Skeletal muscle tissue (tissue), 4 donors: Measurements from ENCODE around the gene TUBA4A. TPM values are rescaled to one million over a fixed set of nuclear protein-coding genes. Genes with fewer than 3 reads are reported as not detected.

Experiments
- H3K27ac ChIP-seq: one replicate; pipeline ENCODE4 v1.7.0; 2013; ENCODE audit warnings: mild to moderate bottlenecking, low read depth, low read length, inconsistent platforms
- H3K27me3 ChIP-seq, 3 donors: one replicate each; pipeline ENCODE4 v1.7.0; 2013; ENCODE audit warnings: low read length in 3 of 3; ENCODE audit not compliant: control insufficient read depth in 3 of 3, insufficient read depth in 3 of 3
- H3K36me3 ChIP-seq, 3 donors: one replicate each; pipeline ENCODE4 v1.7.0; 2013; ENCODE audit warnings: low read length in 3 of 3; ENCODE audit not compliant: control insufficient read depth in 3 of 3, insufficient read depth in 3 of 3
- H3K4me1 ChIP-seq, 3 donors: one replicate each; pipeline ENCODE4 v1.7.0; 2013; ENCODE audit warnings: low read length in 3 of 3, mild to moderate bottlenecking in 3 of 3; ENCODE audit not compliant: control insufficient read depth in 3 of 3, insufficient read depth in 3 of 3
- H3K4me3 ChIP-seq, 3 donors: one replicate each; pipeline ENCODE4 v1.7.0; 2013; ENCODE audit warnings: low read length in 3 of 3
- H3K9ac ChIP-seq, 3 donors: one replicate each; pipeline ENCODE4 v1.7.0; 2013; ENCODE audit warnings: low read length in 3 of 3, mild to moderate bottlenecking in 3 of 3, moderate library complexity in 2 of 3, low read depth in 1 of 3
- H3K9me3 ChIP-seq, 3 donors: one replicate each; pipeline ENCODE4 v1.7.0; 2013; ENCODE audit warnings: low read length in 3 of 3; ENCODE audit not compliant: control insufficient read depth in 3 of 3
- total RNA-seq: library from RNA; depleted of rRNA; stranded (reverse); fragments of >200 nt; gene quantifications from one replicate; pipeline ENCODE4 v1.2.3, GENCODE V29; 2014
- donor health status: Osteomylitis.

TUBA4A gene
- 30.8 TPM for total RNA-seq

DNA sequence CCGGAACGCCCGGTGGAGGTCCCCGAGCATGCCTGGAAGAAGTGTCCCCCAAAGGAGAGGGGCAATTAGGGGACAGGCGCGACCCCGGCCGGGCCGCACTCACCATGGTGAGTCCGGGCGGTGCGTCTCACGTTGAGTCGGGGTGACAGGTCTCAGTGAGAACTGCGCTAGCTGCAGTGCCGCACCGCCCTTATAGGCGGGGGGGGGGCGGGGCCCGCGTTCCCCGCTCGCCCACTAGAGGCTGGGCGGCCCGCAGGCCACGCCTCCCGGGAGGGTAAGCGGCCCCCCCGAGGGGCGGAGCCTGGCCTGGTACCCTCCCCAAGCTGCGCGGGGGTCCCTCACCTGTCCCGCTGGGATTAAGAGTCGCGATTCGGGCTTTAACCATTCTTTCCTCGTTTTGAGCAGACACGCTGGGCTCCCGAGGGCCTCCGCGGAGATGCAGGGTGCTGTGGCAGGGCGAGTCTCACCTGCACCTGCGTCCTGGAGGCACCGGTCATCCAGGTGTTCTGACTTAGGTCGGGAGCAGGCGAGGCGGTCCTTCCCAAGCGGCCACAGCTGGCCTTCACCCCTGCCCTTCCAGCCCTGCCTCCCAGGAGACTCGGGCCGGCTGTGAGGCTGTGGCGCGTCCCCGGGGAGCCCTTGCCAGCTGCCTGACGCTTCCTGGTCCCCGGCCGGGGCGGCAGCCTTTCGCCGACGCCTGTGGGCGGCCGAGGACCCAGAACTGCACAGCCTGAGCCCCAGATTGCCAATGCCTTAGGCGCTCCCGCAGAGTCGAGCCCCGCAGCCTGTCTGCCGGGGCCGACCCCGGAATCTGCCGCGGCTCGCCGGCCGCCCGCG is at the start of gene TUBA4A:
Gene TUBA4A (minus strand): TSS at position 166 of the 837 bp plus-strand sequence. CDS start 60 bp downstream, at position 106.
- H3K9ac ChIP-seq: peak within 1 kb of the TSS; percentile 79 to 96 (median 92)
- peaks cover 0 to 8% (median 4%) of the 10 kb centered on the region in 3 donors for H3K27me3 ChIP-seq
- H3K4me3 ChIP-seq: peak within 1 kb of the TSS; percentile 83 to 92 (median 91)
- H3K27ac ChIP-seq: peak within 1 kb of the TSS; percentile 96
- H3K9me3 ChIP-seq: no peaks in the 10 kb centered on the region
- H3K4me1 ChIP-seq: peaks cover 46 to 60% (median 48%) of the 10 kb centered on the region in 3 donors
- peaks cover 29 to 31% (median 30%) of the 10 kb centered on the region in 3 donors for H3K36me3 ChIP-seq

- Histone ChIP-seq H3K4me1 (peaks cover 3 to 6% (median 3%) of the 10 kb centered on the region in 3 donors), H3K36me3 (no peaks in the 10 kb centered on the region), H3K9ac (no peak overlapping the region), H3K9me3 (no peaks in the 10 kb centered on the region), H3K4me3 (no peak overlapping the region), H3K27me3 (peaks cover 14 to 35% (median 29%) of the 10 kb centered on the region in 3 donors), H3K27ac (no peak overlapping the region)
Observed at GRCh38 chr2:219302412-219302968, 48.8 kb upstream of the TUBA4A start.

DNA sequence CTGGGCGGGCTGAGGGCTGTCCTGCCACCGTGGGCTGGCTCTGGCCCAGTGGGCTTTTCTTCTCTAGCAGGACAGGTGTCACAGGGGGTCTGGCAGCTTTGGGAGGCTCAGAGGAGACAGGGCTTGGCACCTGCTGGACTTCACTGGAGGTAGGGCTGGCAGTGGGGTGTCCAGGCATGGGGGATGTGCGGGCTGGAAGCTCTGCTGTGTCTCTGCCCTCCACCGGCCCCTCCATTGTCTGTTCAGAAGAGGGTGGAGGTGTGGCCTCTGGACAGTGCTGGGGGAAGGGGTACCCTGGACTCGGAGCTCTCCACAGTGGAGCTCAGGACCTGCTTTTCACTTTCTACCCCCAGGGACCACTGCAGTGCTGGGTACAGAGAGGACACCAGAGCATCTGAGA is 46.3 kb upstream of the TUBA4A start:
- Histone ChIP-seq H3K4me3 (no peak overlapping the region), H3K36me3 (no peaks in the 10 kb centered on the region), H3K27ac (no peak overlapping the region), H3K9me3 (no peaks in the 10 kb centered on the region), H3K9ac (no peak overlapping the region), H3K4me1 (peaks cover 5 to 10% (median 5%) of the 10 kb centered on the region in 3 donors), H3K27me3 (peaks cover 4 to 32% (median 26%) of the 10 kb centered on the region in 3 donors)

DNA sequence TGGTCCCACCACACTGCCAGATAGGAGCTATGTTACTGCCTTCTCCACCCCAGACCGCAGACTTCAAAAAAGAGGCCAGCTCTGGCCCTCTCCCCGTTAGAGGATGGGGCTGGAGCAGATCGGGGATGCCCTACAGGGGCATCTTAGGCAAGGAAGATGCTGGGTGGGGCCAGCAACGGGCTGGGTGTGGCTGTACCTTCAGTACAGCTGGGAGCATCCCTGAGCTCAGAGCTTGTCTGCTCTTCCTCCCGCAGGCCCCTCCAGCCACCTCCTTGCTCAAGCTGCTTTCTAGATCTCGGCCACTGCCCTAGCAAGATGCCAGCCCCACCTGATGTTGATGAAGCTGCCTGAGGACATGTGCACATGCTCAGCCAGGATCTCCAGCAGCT is 45.6 kb upstream of the TUBA4A start:
- Histone ChIP-seq H3K9me3 (no peaks in the 10 kb centered on the region), H3K4me3 (no peak overlapping the region), H3K27me3 (peaks cover 4 to 32% (median 26%) of the 10 kb centered on the region in 3 donors), H3K36me3 (no peaks in the 10 kb centered on the region), H3K4me1 (peaks cover 8 to 15% (median 8%) of the 10 kb centered on the region in 3 donors), H3K27ac (no peak overlapping the region), H3K9ac (peak overlapping the region in 1 of 3 donors; percentile 32)

DNA sequence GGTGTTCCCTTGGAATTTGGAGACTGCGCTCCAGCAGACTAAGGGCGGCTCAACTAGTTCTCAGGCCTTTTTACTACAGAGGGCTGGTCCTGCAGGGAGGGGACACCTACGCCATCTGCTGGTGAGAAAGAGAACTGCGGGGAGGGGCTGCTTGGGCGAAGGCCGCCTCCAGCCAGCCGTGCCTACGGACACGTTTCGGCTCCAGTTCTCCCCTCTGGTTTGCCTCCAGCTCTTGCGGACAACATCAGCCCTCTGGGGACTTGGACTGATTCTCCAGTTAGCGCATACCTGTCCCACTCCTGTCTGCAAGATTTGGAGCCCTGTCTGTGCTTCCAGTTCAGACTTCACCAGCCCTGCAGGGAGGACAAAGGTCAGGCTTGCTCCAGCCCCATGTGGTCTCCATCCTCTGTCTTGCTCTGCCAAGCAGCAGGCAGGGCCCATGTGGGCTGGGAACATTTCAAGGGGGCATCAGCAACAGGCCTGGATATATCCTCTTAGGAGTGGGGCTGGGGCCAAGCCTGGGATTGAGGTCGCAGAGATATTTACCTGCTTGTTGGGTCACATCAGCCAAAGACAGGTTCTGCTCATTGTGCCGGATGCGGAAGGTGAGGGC is 45.1 kb upstream of the TUBA4A start:
- H3K27me3 ChIP-seq: peaks cover 4 to 31% (median 25%) of the 10 kb centered on the region in 3 donors
- H3K9ac ChIP-seq: peak overlapping the region; percentile 30 to 45 (median 32)

DNA sequence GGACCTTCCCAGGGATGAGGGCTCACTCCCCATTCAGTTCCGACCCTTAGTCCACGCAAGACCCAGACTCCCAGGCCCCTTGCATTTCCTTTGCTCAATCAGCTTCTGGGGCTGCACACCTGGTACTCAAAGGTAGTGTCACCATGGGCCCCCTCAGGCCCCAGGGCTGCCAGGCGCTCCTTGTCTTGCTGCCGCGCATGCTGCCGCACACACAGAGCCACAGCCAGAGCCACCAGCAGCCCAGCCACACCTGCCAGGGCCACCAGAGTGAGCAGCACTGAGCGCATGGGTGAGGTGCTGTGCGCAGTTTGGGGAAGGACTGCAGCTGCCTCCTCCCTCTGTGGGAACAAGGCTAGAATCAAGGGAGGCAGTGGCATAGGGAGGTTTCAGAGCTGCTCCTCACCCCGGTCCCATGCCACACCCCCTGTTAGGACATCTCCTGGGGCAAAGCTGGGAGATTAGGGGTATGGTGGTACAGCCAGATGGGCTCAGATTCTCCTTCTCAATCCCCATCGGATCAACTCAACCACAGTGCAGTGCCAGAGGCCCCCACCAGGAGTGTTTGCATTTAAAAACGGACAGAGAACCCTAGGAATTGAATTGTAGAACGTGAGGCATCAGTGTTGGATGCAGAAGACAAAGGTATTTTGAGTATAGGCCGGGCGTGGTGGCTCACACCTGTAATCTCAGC is 44.2 kb upstream of the TUBA4A start:
- no peak overlapping the region for H3K9ac ChIP-seq
- H3K9me3 ChIP-seq: no peaks in the 10 kb centered on the region
- H3K27ac ChIP-seq: no peak overlapping the region
- H3K4me1 ChIP-seq: peaks cover 11 to 20% (median 12%) of the 10 kb centered on the region in 3 donors
- H3K36me3 ChIP-seq: no peaks in the 10 kb centered on the region
- peaks cover 0 to 23% (median 20%) of the 10 kb centered on the region in 3 donors for H3K27me3 ChIP-seq
- no peak overlapping the region for H3K4me3 ChIP-seq

More for the DNA sequence above, 45.1 kb upstream of the TUBA4A start:
- Histone ChIP-seq H3K36me3 (no peaks in the 10 kb centered on the region), H3K9me3 (no peaks in the 10 kb centered on the region), H3K4me3 (peak overlapping the region in 2 of 3 donors; percentile 13 to 43), H3K4me1 (peaks cover 11 to 20% (median 12%) of the 10 kb centered on the region in 3 donors), H3K27ac (no peak overlapping the region)

DNA sequence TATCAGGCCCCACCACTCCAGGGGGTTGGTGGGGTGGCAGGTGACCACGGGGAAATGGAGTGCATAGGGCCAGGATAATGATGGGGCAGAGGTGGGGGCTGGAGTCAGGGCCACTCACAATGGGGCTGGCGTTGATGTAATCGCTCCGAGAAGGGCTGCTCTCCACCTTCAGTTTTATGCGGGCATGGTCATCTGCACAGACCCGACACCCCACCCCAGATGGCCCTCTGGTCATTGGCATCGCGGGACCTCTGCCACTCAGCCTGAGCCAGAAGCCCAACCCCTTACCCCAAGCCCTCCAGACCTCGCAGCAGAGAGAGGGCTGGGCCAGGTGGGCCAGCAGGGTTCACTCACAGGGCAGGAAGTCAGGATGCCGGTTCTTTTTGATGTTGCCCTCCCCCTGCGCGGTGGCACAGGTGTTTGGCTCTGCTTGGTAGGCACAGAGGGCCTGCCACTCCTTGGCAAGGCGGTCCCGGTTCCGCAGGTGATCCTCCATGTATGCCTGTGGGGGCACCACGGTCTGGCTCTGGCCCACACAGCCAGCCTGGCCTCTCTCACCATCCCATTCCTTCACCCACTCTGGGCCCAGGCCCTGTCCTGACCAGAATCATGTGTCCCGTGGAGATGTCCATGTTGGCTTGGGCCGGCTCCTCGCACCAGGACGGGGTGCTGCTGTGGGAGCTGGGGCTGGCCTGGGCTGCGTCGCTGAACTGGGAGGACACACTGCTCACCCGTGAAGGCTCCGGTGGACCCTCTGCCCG is 43.1 kb upstream of the TUBA4A start:
- Histone ChIP-seq H3K4me1 (peaks cover 11 to 20% (median 12%) of the 10 kb centered on the region in 3 donors), H3K9ac (no peak overlapping the region), H3K4me3 (no peak overlapping the region), H3K9me3 (no peaks in the 10 kb centered on the region), H3K27ac (no peak overlapping the region), H3K36me3 (no peaks in the 10 kb centered on the region), H3K27me3 (peaks cover 0 to 12% (median 11%) of the 10 kb centered on the region in 3 donors)

DNA sequence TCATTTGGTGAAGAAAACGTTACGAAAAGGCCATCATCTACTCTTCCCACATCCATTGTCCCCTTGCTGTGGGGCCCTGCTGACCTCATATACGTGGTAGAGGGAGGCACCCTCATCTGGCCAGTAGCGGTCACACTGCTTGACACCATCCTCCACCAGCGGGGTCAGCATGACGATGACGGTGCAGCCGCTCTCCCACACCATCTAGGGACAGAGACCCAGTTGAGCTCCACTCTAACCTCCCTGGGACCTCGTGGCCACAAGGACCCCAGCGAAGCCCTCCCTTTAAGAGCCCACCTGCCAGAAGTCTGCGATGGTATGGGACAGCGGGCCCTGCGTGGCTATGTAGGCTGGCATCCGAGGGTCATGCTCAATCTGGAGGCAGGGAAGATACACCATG is 42.4 kb upstream of the TUBA4A start:
- Histone ChIP-seq H3K4me3 (no peak overlapping the region), H3K27me3 (peaks cover 0 to 7% (median 7%) of the 10 kb centered on the region in 3 donors), H3K9me3 (no peaks in the 10 kb centered on the region), H3K4me1 (peaks cover 11 to 20% (median 12%) of the 10 kb centered on the region in 3 donors), H3K27ac (no peak overlapping the region), H3K9ac (no peak overlapping the region), H3K36me3 (no peaks in the 10 kb centered on the region)
